NCI-H1694 (cell line): ENCODE measurements around the gene MEIOC.

Experiments
- DNase-seq: peaks from one replicate; lab custom pipeline; 2025; lab: John Stamatoyannopoulos, UW

MEIOC gene

DNA sequence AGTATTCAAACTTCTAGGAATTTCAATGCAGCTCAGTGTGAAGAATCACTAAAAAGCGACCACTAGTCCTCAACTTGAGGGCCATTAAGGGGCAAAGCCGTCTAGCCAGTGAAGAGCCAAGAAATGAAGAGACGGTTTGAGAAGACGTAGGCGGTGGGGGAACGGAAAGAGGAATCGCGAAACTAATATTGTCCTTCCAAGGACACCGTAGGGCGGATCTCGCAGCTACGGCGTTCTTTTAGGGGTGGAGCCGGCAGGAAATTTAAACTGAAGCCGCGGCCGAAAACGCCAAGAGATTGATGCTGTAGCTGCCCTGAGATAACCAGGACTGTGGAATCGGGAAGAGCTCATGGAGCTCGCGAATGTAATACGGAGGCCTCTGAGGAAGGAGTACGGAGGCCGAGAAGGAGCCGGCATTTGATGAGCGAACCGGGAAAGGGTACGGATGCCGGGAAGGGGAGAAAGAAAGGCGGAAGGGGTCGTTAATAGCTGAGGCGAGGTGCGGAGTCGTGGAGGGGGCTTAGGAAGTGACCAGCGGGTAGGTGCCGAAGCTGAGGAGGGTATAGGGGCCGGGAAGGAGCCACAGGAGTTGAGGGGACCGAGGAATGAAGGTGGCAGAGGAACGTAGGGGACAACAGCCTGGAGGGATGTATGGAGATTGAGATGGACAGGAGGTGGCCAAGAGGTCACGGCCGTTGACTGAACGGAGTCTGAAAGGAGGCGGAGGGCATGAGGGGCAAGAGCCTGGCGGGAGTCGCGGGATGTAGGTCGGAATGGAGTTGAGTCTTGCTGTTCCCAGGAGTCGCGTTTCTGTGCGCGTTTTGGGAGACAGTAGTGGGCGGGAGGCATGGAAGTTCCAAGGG, 52.4 kb downstream of the MEIOC start, which contains the start of gene DBF4B:
DBF4B (plus strand) TSS at position 265 of the 863 bp plus-strand sequence; CDS start at position 421, 156 bp downstream.
- DNase-seq, result peak; percentile 84

DNA sequence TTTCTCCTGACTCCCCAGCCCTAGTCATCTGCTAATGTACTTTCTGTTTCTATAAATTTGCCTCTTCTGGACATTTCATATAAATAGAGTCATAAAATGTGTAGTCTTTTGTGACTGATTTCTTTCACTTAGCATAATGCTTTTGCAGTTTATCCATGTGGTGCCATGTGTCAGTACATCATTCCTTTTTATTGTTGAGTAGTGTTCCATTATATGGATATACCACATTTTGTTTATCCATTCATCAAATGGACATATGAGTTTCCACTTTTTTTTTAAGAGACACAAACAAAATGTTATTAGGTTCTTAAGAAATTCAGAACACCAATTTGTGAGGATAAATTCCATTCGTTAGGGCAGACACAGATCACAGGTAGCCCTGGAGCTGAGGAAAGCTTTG, 63.2 kb downstream of the MEIOC start:
- no peak for DNase-seq

DNA sequence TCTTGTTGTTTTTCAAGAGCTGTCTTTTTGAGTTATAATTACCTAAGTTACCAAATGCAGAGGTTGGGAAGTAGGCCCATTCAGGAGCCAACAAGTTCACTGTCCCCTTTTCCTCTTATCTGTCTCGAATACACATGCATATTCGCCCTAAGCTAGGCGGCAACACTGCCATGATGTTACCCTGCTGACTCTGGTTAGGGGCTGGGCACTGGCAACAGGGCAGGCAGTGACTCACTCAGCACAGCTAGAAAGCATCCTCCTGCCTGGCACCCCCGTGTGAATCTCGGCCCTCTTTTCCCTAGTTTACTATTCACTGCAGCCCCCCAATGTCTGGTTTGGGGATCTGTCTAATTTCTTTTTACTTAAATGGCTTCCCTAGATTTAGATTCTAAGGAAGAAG, 66.0 kb downstream of the MEIOC start:
- no peak for DNase-seq
